Measurements from ENCODE around the gene C4orf50.

C4orf50 gene

DNA sequence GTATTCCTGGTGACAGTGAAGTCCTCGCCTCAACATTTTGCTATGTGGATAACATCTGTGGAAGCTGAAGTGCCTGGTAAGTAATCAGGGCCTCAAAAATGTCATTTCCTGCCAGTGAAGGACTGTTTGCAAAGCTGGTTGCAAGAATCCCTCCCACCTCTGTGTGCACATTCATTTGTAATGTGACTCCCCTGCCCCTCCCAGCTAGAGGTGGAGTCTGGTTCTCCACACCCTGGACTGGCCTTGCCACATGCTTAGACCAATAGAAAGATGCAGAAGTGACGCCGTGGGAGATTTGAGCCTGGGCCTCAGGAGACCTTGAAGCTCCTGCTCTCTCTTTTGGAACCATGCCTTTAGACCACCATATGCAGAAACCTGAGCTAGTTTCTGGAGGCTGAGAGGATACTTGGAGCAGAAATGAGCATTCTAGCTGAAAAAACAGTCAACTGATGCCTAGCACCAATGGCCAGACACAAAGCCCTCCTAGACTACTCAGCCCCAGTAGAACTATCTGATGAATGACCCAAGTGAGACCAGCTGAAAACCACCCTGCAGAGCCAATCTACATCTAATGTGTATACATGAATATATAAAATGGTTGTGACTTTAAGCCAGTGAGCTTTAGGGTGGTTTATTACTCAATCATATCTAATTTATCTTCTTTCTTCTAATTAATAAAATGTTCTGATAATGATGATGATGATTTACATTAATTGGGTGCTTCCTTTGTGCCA, 77.6 kb downstream of the C4orf50 start:
- DNase-seq = no peak

- DNase-seq = no peak
These were observed 84.0 kb downstream of the C4orf50 start for GRCh38 chr4:5933996-5934831.

DNA sequence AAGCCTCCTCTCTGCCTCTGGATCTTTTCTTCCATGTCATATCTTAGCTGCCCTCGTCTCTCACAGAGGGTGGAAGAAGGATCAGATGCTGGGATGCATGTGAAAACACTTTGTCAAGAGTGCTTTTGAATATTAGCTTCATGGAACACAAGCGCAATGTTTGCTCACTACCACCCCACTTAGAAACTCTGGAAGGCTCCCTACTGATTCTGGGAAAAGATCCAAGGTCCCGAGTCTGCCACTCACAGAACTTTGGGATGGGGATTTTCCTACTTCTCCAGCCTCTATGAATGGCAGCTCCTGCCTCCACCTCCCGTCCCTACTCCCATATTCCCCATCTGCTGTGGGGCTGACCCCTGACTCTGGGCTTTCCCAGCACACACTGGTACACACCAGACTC, 85.1 kb downstream of the C4orf50 start:
- no peak for DNase-seq

DNA sequence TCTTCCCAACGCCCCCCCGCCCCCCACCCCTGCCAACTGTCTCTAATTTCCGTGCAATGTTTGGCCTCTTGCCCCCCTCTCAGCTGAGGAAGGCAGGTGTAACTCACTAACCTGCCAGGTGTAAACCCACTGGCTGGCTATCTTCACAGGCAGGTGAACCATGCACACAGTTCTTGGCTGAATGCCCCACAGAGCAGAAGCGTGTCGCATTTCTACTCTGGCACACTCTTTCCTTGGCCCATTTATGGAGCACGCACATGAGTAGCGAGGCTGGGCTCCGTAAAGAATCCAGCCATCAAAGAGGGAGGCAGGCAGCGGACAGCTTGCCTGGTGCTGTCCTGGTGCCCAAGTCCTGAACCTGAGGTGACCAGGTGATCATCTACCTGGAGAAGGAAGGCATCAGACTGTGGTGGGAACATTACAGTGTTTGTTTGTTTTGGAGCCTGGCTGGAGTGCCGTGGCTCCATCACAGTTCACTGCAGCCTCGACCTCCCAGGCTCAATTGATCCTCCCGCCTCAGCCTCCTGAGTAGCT, 86.1 kb downstream of the C4orf50 start:
- DNase-seq = no peak

DNA sequence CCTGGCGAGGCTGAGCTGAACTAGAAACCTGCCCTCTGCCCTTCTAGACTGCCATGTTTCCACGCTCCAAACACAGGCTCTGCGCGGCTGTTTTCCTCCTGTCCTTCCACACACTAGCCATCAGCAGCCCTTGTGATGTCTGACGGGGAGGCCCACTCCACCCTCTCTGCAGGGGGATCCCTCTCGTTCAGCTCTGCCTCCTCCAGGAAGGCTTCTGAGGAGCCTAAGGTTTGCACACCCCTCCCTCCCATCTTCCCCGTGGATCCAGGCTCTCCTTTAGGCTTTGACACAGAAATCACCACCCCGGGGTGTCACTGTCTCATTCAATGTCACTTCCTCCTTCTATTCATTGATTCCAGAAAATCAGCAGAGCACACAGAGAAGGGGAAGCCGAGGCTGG, 86.7 kb downstream of the C4orf50 start:
- DNase-seq = no peak

GRCh38 chr4:5930876-5931275, 87.4 kb downstream of the C4orf50 start:
- DNase-seq = no peak

DNA sequence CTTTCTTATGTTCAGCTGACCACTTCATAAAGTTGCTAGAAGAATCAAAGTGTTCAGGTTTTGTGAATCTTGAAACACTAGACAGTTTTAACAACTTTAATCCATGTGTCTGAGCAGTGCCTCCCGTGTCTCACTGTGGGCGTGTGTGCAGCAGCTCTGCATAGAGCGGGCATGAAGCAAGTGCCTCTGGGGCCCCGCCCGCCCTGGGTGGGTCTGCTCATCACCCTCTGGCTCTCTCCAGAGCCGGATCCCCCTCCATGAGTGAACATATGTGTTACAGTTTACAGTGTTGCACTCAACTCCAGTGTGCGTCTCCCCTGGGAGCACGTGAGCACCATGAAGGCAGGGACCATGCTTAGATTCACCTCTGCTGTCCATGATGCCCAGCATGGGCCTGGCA, 87.8 kb downstream of the C4orf50 start:
- DNase-seq = no peak

- DNase-seq = no peak
These were observed 89.3 kb downstream of the C4orf50 start for GRCh38 chr4:5928844-5929420.

GRCh38 chr4:5928274-5928673, 90.0 kb downstream of the C4orf50 start:
- no peak for DNase-seq

- no peak for DNase-seq
These were observed 90.5 kb downstream of the C4orf50 start for GRCh38 chr4:5927747-5928146.

GRCh38 chr4:5927116-5927515, 91.1 kb downstream of the C4orf50 start:
- DNase-seq = no peak

DNA sequence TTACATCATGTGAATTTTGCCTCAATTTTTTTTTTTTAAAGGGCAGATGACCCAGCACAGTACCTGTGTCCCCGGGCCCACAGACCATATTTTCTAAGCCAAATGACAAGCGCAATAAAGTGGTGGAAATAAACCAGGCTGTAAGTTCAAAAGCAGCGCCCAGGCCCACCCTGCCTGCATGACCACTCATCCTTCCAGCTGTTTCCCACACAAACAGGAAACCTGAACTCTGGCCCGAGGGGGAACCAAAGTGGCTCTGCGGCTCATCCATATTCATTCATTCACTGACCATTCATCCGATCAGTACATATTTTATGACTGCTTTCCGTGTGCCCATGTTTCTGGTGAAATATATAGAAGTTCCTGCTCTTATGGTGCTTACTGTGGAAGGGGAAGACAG, 91.6 kb downstream of the C4orf50 start:
- no peak for DNase-seq

DNA sequence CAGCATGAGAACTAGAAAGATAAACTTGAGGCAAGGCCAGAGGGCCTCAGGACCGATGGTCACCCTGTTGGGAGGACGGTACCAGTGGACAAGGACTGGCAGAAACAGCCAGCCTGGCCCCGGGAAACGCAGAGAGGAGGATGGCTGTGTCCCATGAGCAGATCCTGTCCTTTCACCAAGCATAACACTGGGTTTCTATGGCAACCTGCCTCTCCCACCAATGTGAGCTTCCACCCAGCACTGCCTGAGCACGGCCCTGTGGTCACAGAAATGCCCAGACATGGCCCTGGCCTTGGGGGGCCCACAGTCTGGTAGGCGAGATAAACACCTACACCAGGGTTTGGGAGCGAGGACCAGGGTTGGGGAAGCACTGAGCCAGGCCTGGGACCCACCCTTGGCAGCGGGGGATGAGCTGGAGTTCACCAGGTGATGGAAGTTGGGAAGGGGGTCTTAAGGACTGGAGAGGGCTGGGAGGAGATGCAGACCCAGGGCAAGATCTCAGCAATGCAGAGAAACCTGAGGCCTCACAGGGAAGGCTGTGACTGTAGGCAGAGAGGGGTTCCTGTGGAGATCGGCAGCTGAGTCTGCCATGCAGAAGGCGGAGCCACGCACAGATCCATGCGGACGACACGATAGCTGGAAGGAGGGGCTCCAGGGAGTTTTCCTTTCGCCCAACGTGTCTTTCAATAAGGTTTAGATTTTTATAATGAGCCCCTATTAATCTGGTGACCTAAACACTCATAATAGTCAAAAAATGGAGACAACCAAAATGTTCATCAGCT, 92.6 kb downstream of the C4orf50 start:
- DNase-seq = no peak

DNA sequence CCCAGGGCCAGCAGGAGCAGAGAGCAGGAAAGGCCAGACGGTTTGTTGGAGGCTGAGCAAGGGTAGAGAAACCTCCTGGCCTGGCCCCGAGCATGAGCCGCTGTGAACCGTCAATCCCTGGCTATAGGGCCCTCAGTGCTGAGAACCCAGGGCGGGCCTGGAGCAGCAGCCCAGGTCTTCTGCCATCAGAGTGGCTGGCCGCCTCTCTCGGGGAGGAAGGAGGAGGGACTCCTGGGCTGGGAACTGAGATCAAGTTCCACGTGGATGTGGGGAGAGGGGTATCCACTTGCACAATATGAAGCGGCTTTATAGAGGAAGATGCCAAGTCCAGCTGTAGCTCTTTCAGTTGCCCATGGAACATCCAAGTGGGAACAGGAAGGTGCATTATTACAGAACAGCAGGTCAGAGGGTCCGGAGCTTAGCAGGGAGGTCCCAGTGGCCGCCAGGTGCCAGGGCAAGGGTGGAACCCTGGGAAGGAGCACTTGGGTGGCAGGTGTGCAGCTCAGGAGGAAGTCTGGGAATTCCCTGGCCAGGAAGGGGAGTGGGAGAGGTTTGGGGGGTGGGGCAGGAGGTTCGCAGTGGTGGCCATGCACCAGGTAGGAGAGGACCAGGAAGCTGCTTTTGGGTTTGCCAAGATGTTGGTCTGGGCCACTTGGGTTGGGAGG, 93.6 kb downstream of the C4orf50 start:
- no peak for DNase-seq

DNA sequence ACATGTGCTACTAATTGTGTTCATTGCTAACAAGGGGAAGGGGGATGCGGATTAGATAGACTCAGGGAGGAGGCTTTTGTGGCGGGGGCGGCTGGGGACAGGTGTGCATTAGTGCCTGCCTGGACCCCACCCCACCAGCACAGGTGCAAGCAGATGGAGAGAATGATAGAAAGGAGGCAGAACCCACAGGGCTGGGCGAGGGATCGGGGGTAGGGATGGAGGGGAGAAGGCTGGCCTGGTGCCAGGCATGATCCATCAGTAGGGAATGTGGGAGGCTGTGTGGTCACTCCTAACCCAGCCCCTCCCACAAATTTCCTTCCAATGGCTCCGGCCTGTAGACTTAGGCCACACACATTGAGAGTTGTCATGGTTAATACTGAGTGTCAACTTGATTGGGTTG, 94.9 kb downstream of the C4orf50 start:
- DNase-seq = no peak

DNA sequence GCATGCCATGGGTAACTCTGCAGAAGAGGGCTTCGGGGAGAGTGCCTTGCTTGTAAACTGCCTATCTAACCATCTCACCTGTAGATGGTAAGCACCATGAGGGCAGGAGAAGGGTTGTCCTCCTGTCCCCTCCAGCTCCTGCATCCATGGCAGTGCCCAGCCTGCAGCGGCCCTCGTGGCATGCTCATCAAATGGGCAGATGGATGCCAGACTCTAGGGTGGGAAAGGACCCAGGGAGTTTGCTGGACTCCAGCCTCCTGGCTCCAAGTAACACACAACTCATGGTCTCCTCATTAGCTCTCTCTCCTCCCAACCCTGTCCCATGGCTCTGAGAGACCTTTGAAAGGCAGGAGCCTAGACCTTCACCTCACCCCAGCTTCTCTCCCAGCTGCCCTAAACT, 95.7 kb downstream of the C4orf50 start:
- no peak for DNase-seq

- DNase-seq = no peak
These were observed 96.2 kb downstream of the C4orf50 start for GRCh38 chr4:5921981-5922380.

GRCh38 chr4:5921101-5921980, 96.9 kb downstream of the C4orf50 start:
- DNase-seq = no peak

GRCh38 chr4:5919571-5919970, 98.7 kb downstream of the C4orf50 start:
- no peak for DNase-seq

- no peak for DNase-seq
These were observed 99.2 kb downstream of the C4orf50 start for GRCh38 chr4:5919044-5919443.

GRCh38 chr4:5918331-5918985, 99.8 kb downstream of the C4orf50 start:
- no peak for DNase-seq
